ENCODE data around the gene STYX.
A peak's percentile ranks its signal among the peaks of the same experiment; 100 is the strongest.

STYX gene

GRCh38 chr14:52790011-52790755 is 60.2 kb downstream of the STYX start:
- DNase-seq (ENCODE audit: low spot score): no peak

- no peak for DNase-seq (ENCODE audit: low spot score)
Observed at GRCh38 chr14:52790756-52791222, 60.8 kb downstream of the STYX start.

GRCh38 chr14:52791223-52792096 is 61.5 kb downstream of the STYX start, which contains the start of gene GNPNAT1:
Gene GNPNAT1 (minus strand): TSS chr14:52791607. CDS start chr14:52784650, 6,957 bp downstream.
- peak; percentile 90 for DNase-seq (ENCODE audit: low spot score)

GRCh38 chr14:52792097-52792415 is 62.1 kb downstream of the STYX start:
- DNase-seq (ENCODE audit: low spot score): no peak

- DNase-seq (ENCODE audit: low spot score): no peak
Observed at GRCh38 chr14:52793061-52793460, 63.1 kb downstream of the STYX start.

GRCh38 chr14:52797653-52798052 is 67.7 kb downstream of the STYX start:
- DNase-seq (ENCODE audit: low spot score): no peak

GRCh38 chr14:52798826-52799225 is 68.9 kb downstream of the STYX start:
- no peak for DNase-seq (ENCODE audit: low spot score)

GRCh38 chr14:52801014-52801712 is 71.2 kb downstream of the STYX start:
- DNase-seq (ENCODE audit: low spot score): peak; percentile 8

GRCh38 chr14:52802597-52802996 is 72.6 kb downstream of the STYX start:
- no peak for DNase-seq (ENCODE audit: low spot score)

- no peak for DNase-seq (ENCODE audit: low spot score)
Observed at GRCh38 chr14:52806115-52806514, 76.1 kb downstream of the STYX start.

GRCh38 chr14:52808101-52808500 is 78.1 kb downstream of the STYX start:
- no peak for DNase-seq (ENCODE audit: low spot score)

GRCh38 chr14:52821805-52822250 is 91.9 kb downstream of the STYX start:
- DNase-seq (ENCODE audit: low spot score): no peak

- no peak for DNase-seq (ENCODE audit: low spot score)
Observed at GRCh38 chr14:52824462-52824861, 94.5 kb downstream of the STYX start.
